K562 (cell line): ENCODE results near the gene TXNIP. TPM values are rescaled to one million over a fixed set of nuclear protein-coding genes. Genes with fewer than 3 reads are reported as not detected.

Experiments used
- EHMT2 ChIP-seq: fragments of 450-650 bp; IDR thresholded peaks from 2 replicates; pipeline ENCODE4 v1.6.1; 2018; ENCODE audit warnings: antibody characterized with exemption
- GABPA ChIP-seq: fragments of 200-800 bp; sonication (Bioruptor generic); conservative IDR thresholded peaks from 2 replicates; pipeline ENCODE4 v1.6.1; 2016; ENCODE audit warnings: low read depth, missing genetic modification characterization, missing compliant biosample characterization
- GATAD2A ChIP-seq: fragments of 450-650 bp; IDR thresholded peaks from 2 replicates; pipeline ENCODE4 v1.6.1; 2017
- MTA1 ChIP-seq: fragments of 450-650 bp; IDR thresholded peaks from 2 replicates; pipeline ENCODE4 v1.6.1; 2017; ENCODE audit warnings: borderline replicate concordance
- NELFE ChIP-seq: IDR thresholded peaks from 2 replicates; pipeline ENCODE4 v1.6.1; 2011; ENCODE audit warnings: mild to moderate bottlenecking; ENCODE audit not compliant: insufficient read depth, insufficient read length
- ZBTB1 ChIP-seq: sonication (generic); formaldehyde crosslinking; IDR thresholded peaks from 2 replicates; pipeline ENCODE4 v1.8.1; 2023; ENCODE audit warnings: missing genetic modification reagents, low read depth, mild to moderate bottlenecking, borderline replicate concordance
- ZNF707 ChIP-seq: fragments of 250-450 bp; sonication (Bioruptor Pico); conservative IDR thresholded peaks from 2 replicates; pipeline ENCODE4 v1.8.0; 2022; ENCODE audit warnings: inconsistent platforms, mild to moderate bottlenecking, moderate library complexity
- polyA plus RNA-seq, 8 experiments: library from polyadenylated mRNA; depleted of rRNA in 4 of 8; stranded (reverse) in 5 of 8; unstranded in 3 of 8; fragments of >200 nt; fragmentation: Nextera tagmentation in 2 of 8; fragmentation: Illumina TruSeq in 1 of 8; extraction: Ambion mirVana in 2 of 8; extraction: Trizol in 1 of 8; gene quantifications; 2 replicates each; pipeline versions ENCODE4 v1.2.1 to v1.2.3, GENCODE V29; 2011 to 2014; ENCODE audit warnings: inconsistent platforms in 1 of 8, missing spikeins in 1 of 8
- total RNA-seq, 7 experiments: library from RNA; depleted of rRNA in 6 of 7; stranded (reverse); fragments of >200 nt in 6 of 7; fragmentation: Illumina TruSeq in 2 of 7; extraction: Trizol in 2 of 7; gene quantifications; 2 replicates each; pipeline versions ENCODE4 v1.2.1 to v1.2.3, GENCODE V29; 2011 to 2021; ENCODE audit warnings: low replicate concordance in 1 of 7
- TF ChIP-seq, protein P1 (sequence below): fragments of 250-450 bp; sonication (Bioruptor Pico); IDR thresholded peaks from 2 replicates; pipeline ENCODE4 v1.4.0; 2020; ENCODE audit warnings: mild to moderate bottlenecking, moderate library complexity
- TF ChIP-seq, protein P2 (sequence below), 2 experiments: fragments of 450-650 bp in 1 of 2; IDR thresholded peaks; 2 replicates each; pipeline ENCODE4 v1.6.1; 2011 to 2017; ENCODE audit warnings: low read depth in 2 of 2, antibody characterized with exemption in 1 of 2, borderline replicate concordance in 1 of 2, low read length in 1 of 2, mild to moderate bottlenecking in 1 of 2, mixed read lengths in 1 of 2; ENCODE audit not compliant: control insufficient read depth in 1 of 2
- TF ChIP-seq, protein P3 (sequence below): fragments of 450-650 bp; formaldehyde crosslinking; IDR thresholded peaks from 2 replicates; pipeline ENCODE4 v1.4.0; 2022; ENCODE audit warnings: missing genetic modification characterization
- TF ChIP-seq, protein P4 (sequence below): fragments of 250-450 bp; sonication (Bioruptor Pico); IDR thresholded peaks from 2 replicates; pipeline ENCODE4 v1.4.0; 2020
- TF ChIP-seq, protein P5 (sequence below), 3 experiments: fragments of 200-800 bp in 1 of 3; fragments of 250-450 bp in 1 of 3; fragments of 450-650 bp in 1 of 3; sonication (Bioruptor Pico) in 1 of 3; sonication (Bioruptor generic) in 1 of 3; formaldehyde crosslinking in 1 of 3; IDR thresholded peaks; 2 replicates each; pipeline versions ENCODE4 v1.6.1 to v1.8.0; 2016 to 2022; ENCODE audit warnings: mild to moderate bottlenecking in 2 of 3, missing genetic modification characterization in 2 of 3, missing compliant biosample characterization in 1 of 3, moderate library complexity in 1 of 3

Gene TXNIP
- total and polyA plus RNA-seq, 9 of the 15 experiments (the other 6 are each of a cell fraction or from before 2014, with no cell fraction given): 120 to 499 (median 257) TPM

DNA sequence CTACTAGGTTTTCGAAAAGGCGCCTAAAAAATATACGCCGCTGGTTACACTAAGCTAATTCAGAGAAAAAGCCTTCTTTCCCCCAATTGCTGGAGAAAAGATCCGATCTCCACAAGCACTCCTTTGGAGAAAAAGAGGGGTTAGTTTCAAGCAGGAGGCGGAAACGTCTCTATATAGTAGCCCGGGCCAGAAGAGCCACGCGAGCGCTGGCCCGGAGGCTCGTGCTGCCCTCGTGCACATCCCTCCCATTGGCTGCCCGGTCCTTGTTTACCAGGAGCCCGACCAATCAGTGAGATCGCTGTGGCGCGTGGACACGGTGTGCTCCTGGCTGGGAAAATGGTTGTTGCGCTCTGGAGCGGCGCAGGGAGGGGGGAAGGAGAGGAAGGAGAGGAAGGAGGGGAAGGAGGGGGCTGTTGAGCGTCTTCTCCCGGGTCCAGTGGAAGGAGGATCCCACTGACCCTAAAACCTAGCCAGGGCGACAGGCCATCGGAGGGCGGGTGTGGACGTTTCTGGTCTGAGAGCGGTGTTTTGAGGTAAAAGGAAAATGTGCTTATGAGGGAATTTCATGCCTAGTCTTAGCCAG is at the start of gene TXNIP (continued):
- no peak for TF ChIP-seq NELFE
- TF ChIP-seq, protein P1, sequence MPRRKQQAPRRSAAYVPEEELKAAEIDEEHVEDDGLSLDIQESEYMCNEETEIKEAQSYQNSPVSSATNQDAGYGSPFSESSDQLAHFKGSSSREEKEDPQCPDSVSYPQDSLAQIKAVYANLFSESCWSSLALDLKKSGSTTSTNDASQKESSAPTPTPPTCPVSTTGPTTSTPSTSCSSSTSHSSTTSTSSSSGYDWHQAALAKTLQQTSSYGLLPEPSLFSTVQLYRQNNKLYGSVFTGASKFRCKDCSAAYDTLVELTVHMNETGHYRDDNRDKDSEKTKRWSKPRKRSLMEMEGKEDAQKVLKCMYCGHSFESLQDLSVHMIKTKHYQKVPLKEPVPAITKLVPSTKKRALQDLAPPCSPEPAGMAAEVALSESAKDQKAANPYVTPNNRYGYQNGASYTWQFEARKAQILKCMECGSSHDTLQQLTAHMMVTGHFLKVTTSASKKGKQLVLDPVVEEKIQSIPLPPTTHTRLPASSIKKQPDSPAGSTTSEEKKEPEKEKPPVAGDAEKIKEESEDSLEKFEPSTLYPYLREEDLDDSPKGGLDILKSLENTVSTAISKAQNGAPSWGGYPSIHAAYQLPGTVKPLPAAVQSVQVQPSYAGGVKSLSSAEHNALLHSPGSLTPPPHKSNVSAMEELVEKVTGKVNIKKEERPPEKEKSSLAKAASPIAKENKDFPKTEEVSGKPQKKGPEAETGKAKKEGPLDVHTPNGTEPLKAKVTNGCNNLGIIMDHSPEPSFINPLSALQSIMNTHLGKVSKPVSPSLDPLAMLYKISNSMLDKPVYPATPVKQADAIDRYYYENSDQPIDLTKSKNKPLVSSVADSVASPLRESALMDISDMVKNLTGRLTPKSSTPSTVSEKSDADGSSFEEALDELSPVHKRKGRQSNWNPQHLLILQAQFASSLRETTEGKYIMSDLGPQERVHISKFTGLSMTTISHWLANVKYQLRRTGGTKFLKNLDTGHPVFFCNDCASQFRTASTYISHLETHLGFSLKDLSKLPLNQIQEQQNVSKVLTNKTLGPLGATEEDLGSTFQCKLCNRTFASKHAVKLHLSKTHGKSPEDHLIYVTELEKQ (CRISPR knock-in tag): no peak
- TF ChIP-seq GATAD2A: peak; percentile 63; the same call in 1 of the 2 replicates
- TF ChIP-seq, protein P2, sequence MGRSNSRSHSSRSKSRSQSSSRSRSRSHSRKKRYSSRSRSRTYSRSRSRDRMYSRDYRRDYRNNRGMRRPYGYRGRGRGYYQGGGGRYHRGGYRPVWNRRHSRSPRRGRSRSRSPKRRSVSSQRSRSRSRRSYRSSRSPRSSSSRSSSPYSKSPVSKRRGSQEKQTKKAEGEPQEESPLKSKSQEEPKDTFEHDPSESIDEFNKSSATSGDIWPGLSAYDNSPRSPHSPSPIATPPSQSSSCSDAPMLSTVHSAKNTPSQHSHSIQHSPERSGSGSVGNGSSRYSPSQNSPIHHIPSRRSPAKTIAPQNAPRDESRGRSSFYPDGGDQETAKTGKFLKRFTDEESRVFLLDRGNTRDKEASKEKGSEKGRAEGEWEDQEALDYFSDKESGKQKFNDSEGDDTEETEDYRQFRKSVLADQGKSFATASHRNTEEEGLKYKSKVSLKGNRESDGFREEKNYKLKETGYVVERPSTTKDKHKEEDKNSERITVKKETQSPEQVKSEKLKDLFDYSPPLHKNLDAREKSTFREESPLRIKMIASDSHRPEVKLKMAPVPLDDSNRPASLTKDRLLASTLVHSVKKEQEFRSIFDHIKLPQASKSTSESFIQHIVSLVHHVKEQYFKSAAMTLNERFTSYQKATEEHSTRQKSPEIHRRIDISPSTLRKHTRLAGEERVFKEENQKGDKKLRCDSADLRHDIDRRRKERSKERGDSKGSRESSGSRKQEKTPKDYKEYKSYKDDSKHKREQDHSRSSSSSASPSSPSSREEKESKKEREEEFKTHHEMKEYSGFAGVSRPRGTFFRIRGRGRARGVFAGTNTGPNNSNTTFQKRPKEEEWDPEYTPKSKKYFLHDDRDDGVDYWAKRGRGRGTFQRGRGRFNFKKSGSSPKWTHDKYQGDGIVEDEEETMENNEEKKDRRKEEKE (IDR thresholded peaks at IDR 0.05; ENCODE audit: borderline replicate concordance in 1 of 2, control insufficient read depth in 1 of 2, low read depth in 2 of 2, low read length in 1 of 2): peak; percentile 94 to 100
- no peak for TF ChIP-seq GABPA (tag)
- TF ChIP-seq ZBTB1 (CRISPR knock-in tag): no peak
- TF ChIP-seq, protein P3, sequence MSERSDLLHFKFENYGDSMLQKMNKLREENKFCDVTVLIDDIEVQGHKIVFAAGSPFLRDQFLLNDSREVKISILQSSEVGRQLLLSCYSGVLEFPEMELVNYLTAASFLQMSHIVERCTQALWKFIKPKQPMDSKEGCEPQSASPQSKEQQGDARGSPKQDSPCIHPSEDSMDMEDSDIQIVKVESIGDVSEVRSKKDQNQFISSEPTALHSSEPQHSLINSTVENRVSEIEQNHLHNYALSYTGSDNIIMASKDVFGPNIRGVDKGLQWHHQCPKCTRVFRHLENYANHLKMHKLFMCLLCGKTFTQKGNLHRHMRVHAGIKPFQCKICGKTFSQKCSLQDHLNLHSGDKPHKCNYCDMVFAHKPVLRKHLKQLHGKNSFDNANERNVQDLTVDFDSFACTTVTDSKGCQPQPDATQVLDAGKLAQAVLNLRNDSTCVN: 0 out of 2 replicates have a peak, but pooled peaks have one; percentile 70
- no peak for TF ChIP-seq ZNF707 (CRISPR knock-in tag)
- TF ChIP-seq, protein P4, sequence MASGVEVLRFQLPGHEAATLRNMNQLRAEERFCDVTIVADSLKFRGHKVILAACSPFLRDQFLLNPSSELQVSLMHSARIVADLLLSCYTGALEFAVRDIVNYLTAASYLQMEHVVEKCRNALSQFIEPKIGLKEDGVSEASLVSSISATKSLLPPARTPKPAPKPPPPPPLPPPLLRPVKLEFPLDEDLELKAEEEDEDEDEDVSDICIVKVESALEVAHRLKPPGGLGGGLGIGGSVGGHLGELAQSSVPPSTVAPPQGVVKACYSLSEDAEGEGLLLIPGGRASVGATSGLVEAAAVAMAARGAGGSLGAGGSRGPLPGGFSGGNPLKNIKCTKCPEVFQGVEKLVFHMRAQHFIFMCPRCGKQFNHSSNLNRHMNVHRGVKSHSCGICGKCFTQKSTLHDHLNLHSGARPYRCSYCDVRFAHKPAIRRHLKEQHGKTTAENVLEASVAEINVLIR: no peak
- TF ChIP-seq MTA1: no peak
- TF ChIP-seq EHMT2: 0 out of 2 replicates have a peak, but pooled peaks have one; percentile 17
- TF ChIP-seq, protein P5, sequence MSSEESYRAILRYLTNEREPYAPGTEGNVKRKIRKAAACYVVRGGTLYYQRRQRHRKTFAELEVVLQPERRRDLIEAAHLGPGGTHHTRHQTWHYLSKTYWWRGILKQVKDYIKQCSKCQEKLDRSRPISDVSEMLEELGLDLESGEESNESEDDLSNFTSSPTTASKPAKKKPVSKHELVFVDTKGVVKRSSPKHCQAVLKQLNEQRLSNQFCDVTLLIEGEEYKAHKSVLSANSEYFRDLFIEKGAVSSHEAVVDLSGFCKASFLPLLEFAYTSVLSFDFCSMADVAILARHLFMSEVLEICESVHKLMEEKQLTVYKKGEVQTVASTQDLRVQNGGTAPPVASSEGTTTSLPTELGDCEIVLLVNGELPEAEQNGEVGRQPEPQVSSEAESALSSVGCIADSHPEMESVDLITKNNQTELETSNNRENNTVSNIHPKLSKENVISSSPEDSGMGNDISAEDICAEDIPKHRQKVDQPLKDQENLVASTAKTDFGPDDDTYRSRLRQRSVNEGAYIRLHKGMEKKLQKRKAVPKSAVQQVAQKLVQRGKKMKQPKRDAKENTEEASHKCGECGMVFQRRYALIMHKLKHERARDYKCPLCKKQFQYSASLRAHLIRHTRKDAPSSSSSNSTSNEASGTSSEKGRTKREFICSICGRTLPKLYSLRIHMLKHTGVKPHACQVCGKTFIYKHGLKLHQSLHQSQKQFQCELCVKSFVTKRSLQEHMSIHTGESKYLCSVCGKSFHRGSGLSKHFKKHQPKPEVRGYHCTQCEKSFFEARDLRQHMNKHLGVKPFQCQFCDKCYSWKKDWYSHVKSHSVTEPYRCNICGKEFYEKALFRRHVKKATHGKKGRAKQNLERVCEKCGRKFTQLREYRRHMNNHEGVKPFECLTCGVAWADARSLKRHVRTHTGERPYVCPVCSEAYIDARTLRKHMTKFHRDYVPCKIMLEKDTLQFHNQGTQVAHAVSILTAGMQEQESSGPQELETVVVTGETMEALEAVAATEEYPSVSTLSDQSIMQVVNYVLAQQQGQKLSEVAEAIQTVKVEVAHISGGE (CRISPR knock-in tag; IDR thresholded peaks at IDR 0.05): no peak; a peak in 1 of 6 replicates
